Motor neuron (in vitro differentiated cells): ENCODE results near the gene AKAP12. TPM values are rescaled to one million over a fixed set of nuclear protein-coding genes. Genes with fewer than 3 reads are reported as not detected.
A peak's percentile ranks its signal among the peaks of the same experiment; 100 is the strongest.

Source experiments
- ATAC-seq, 8 experiments: fragments of 200-7000 bp; cut with Tn5 transposase; replicated peaks in 6 of 8; 2 replicates each; pipeline ENCODE4 v1.8.0; 2021; ENCODE audit warnings: mild to moderate bottlenecking in 8 of 8, moderate library complexity in 8 of 8
- H3K27ac ChIP-seq, 2 donors: fragments of 250-450 bp; sonication (Bioruptor Pico); 2 replicates each; pipeline ENCODE4 v1.9.0; 2021; ENCODE audit warnings: antibody characterized with exemption in 2 of 2, mild to moderate bottlenecking in 2 of 2, moderate library complexity in 1 of 2
- H3K4me1 ChIP-seq, 2 donors: fragments of 250-450 bp; sonication (Bioruptor Pico); replicated peaks in 1 of 2; 2 replicates each; pipeline ENCODE4 v1.6.1; 2021; ENCODE audit warnings: antibody characterized with exemption in 2 of 2, mild to moderate bottlenecking in 2 of 2, moderate library complexity in 1 of 2
- H3K4me3 ChIP-seq, 5 donors: fragments of 250-450 bp; sonication (Bioruptor Pico); 2 replicates each; pipeline ENCODE4 v1.9.0; 2021; ENCODE audit warnings: antibody characterized with exemption in 5 of 5, mild to moderate bottlenecking in 5 of 5, moderate library complexity in 4 of 5
- WGBS, 10 experiments: fragments of 450-650 bp; shearing (Covaris generic); methylation state at CpG; one replicate each; pipeline ENCODE4 v1.0.0; 2022; 5-methylcytosine and 5-hydroxymethylcytosine counted together
- in situ Hi-C, 9 experiments: fragments of 400-800 bp; cut with MboI; loops; one replicate each; pipeline ENCODE4 v1.15.0; 2021; ENCODE audit warnings: low sequenced_read_pairs in 9 of 9, low pct_unique_long_range_greater_than_20kb in 2 of 9; ENCODE audit not compliant: unreplicated experiment in 9 of 9
- total RNA-seq, 8 experiments: library from RNA; unstranded; fragments of 300-600 nt; gene quantifications; 2 replicates each; pipeline versions ENCODE4 v1.2.3 to v1.2.4, GENCODE V29; 2022

Gene AKAP12, protein sequence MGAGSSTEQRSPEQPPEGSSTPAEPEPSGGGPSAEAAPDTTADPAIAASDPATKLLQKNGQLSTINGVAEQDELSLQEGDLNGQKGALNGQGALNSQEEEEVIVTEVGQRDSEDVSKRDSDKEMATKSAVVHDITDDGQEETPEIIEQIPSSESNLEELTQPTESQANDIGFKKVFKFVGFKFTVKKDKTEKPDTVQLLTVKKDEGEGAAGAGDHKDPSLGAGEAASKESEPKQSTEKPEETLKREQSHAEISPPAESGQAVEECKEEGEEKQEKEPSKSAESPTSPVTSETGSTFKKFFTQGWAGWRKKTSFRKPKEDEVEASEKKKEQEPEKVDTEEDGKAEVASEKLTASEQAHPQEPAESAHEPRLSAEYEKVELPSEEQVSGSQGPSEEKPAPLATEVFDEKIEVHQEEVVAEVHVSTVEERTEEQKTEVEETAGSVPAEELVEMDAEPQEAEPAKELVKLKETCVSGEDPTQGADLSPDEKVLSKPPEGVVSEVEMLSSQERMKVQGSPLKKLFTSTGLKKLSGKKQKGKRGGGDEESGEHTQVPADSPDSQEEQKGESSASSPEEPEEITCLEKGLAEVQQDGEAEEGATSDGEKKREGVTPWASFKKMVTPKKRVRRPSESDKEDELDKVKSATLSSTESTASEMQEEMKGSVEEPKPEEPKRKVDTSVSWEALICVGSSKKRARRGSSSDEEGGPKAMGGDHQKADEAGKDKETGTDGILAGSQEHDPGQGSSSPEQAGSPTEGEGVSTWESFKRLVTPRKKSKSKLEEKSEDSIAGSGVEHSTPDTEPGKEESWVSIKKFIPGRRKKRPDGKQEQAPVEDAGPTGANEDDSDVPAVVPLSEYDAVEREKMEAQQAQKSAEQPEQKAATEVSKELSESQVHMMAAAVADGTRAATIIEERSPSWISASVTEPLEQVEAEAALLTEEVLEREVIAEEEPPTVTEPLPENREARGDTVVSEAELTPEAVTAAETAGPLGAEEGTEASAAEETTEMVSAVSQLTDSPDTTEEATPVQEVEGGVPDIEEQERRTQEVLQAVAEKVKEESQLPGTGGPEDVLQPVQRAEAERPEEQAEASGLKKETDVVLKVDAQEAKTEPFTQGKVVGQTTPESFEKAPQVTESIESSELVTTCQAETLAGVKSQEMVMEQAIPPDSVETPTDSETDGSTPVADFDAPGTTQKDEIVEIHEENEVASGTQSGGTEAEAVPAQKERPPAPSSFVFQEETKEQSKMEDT (N-terminal part only)
- total RNA-seq, result 100 to 1,000 TPM in 4 of 8 experiments, 10 to 100 TPM in 4; 71.1 to 553 (median 180) TPM

DNA sequence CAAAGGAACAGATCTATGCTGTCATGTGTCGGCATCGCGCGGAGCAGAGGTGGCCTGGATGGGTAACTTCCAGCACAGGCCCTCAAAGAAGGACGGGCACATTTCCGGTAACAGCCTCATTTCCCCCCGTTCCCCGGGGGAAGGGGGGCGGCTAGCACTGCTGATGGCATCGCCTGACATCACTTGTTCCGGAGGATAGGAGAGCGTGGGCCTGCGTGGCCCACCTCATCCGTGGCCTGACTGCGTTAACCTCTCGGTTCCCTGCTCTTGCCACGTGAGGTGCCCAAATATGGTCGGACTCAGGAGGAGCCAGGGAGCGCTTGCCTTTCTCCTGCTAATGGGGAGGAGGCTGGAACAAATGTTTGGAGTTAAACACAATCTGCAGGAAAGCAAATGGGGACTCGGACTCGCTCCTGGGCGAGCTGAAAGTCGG, at the start of gene AKAP12:
AKAP12 (plus strand) TSS at position 365 of the 433 bp plus-strand sequence. CDS start 596 bp downstream, outside the sequence.
- H3K27ac ChIP-seq, result peak within 1 kb of the TSS; percentile 87 to 96
- peak within 1 kb of the TSS; percentile 55 to 97 (median 79) for H3K4me3 ChIP-seq
- H3K4me1 ChIP-seq, result peaks cover 27 to 32% of the 10 kb centered on the region in 2 donors
- in situ Hi-C loops, result no loop called here
- 15 to 80% (median 35%) methylated on average over 1 to 15 of the region's 23 CpGs; no CpG with 5 or more reads in 4 of the 10 experiments for WGBS, 10 experiments
- peak in 6 of 8 experiments; percentile 31 to 78 (median 76) for ATAC-seq

- Histone ChIP-seq H3K27ac (no peak overlapping the region), H3K4me1 (peaks cover 16 to 21% of the 10 kb centered on the region in 2 donors), H3K4me3 (no peak overlapping the region)
- ATAC-seq, result peak in 2 of 8 experiments; percentile 47 to 50
- in situ Hi-C loops, result no loop called here
- WGBS, 10 experiments, result 50 to 100% (median 80%) methylated on average over 1 to 4 of the region's 4 CpGs; no CpG with 5 or more reads in 1 of the 10 experiments
These were observed 48.2 kb upstream of the AKAP12 start for GRCh38 chr6:151191527-151191926.

DNA sequence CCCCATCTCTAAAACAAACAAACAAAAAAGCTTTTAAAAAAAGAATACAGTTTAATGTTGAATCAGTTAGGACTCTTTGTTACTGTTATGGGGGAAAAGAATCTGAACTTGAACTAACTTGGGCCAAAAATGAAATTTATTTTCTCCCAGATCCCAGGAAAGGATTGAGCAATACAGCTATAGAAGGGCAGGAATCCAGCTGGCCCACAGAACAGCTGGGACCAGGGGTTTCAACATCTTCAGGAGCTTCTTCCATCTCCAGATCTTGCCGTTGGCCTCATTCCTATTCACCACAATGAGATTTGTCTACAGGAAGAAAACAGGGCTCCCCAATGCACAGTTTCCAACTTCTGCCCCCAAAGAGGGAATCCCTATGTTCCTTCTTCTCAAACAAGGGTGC, 43.2 kb upstream of the AKAP12 start:
- Histone ChIP-seq H3K4me3 (no peak overlapping the region), H3K4me1 (peaks cover under 1 to 1% of the 10 kb centered on the region in 2 donors), H3K27ac (no peak overlapping the region)
- 0 to 100% (median 80%) methylated on average over 1 of the region's 1 CpG; no CpG with 5 or more reads in 5 of the 10 experiments for WGBS, 10 experiments
- in situ Hi-C loops, result no loop called here
- peak in 1 of 8 experiments; percentile 33 for ATAC-seq

GRCh38 chr6:151197556-151197955, 42.2 kb upstream of the AKAP12 start:
- ATAC-seq, result no peak
- in situ Hi-C loops, result no loop called here
- WGBS, 10 experiments, result 98 to 100% (median 100%) methylated on average over 1 of the region's 1 CpG; no CpG with 5 or more reads in 4 of the 10 experiments

DNA sequence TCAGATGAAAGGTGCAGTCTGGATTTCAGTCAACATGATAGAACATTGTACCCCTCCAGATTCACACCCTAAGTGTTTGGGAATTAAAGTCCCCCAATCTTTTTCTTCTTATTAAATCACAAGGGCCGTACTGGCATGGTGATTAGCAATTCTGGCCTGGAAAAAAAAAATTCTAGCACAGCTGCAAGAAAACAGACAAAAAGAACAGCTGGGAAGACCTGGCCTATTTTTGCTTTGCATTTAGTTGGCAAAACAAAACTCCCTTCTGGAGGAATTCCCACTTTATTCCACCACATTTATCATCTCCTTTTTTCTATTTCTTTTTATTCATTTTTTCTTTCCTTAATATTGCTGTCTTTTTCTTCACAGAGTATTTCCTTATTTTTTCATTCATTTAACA, 39.8 kb upstream of the AKAP12 start:
- WGBS, 10 experiments, result 0 to 78% (median 38%) methylated on average over 1 of the region's 1 CpG; no CpG with 5 or more reads in 1 of the 10 experiments
- in situ Hi-C loops, result no loop called here
- no peaks in the 10 kb centered on the region for H3K4me1 ChIP-seq

More at GRCh38 chr6:151197556-151197955, 42.2 kb upstream of the AKAP12 start:
- H3K27ac ChIP-seq, result no peak overlapping the region
- no peaks in the 10 kb centered on the region for H3K4me1 ChIP-seq
- H3K4me3 ChIP-seq, result no peak overlapping the region

GRCh38 chr6:151205721-151206600, 33.8 kb upstream of the AKAP12 start:
- ATAC-seq, result no peak
- 74 to 100% (median 81%) methylated on average over 2 to 4 of the region's 4 CpGs for WGBS, 10 experiments
- Histone ChIP-seq H3K4me3 (no peak overlapping the region), H3K27ac (no peak overlapping the region), H3K4me1 (peaks cover 14 to 29% of the 10 kb centered on the region in 2 donors)
- in situ Hi-C loops, result no loop called here

More for the DNA sequence above, 39.8 kb upstream of the AKAP12 start:
- H3K27ac ChIP-seq, result no peak overlapping the region
- peak in 1 of 8 experiments; percentile 37 for ATAC-seq
- no peak overlapping the region for H3K4me3 ChIP-seq

DNA sequence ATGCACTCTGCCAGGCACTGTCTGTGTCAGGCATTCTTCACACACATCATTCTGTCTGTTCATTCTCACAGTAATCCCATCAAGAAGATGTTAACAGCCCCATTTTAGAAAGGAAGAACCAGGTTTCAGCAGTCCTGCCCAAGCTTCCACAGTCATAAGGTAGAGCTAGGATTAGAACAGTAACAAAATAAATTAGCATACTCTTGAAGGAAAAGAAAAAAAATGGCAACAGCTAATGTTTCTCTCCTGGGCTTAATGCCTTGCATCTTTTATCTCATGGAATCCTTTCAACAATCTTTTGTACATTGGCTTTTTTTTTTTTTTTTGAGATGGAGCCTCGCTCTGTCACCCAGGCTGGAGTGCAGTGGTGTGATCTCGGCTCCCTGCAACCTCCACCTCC, 32.1 kb upstream of the AKAP12 start:
- 80 to 100% (median 88%) methylated on average over 1 to 2 of the region's 2 CpGs; no CpG with 5 or more reads in 5 of the 10 experiments for whole genome bisulfite sequencing, 10 experiments
- peaks cover 14 to 29% of the 10 kb centered on the region in 2 donors for H3K4me1 ChIP-seq
- no peak overlapping the region for H3K4me3 ChIP-seq
- in situ Hi-C loops, result no loop called here
- peak; percentile 34 to 72 (median 57) for ATAC-seq
- no peak overlapping the region for H3K27ac ChIP-seq

GRCh38 chr6:151209071-151209831, 30.5 kb upstream of the AKAP12 start:
- 9 to 67% (median 24%) methylated on average over 2 to 9 of the region's 11 CpGs; no CpG with 5 or more reads in 2 of the 10 experiments for WGBS, 10 experiments
- Histone ChIP-seq H3K27ac (peak overlapping the region; percentile 79 to 91), H3K4me3 (peak overlapping the region in 4 of 5 donors; percentile 8 to 26 (median 16)), H3K4me1 (peaks cover 14 to 29% of the 10 kb centered on the region in 2 donors)
- in situ Hi-C loops, result no loop called here
- ATAC-seq, result peak; percentile 54 to 96 (median 90)

DNA sequence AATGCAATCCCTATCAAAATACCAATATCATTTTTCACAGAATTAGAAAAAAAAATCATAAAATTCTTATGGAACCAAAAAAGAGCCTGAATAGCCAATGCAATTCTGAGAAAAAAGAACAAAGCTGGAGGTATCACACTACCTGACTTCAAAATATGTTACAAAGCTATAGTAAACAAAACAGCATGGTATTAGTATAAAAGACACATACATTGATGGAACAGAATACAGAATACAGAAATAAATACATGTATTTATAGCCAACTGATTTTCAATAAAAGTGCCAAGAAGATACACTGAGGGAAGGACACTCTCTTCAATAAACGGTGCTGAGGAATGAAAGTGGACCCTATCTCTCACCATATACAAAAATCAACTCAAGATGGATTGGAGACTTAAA, 28.7 kb upstream of the AKAP12 start:
- in situ Hi-C loops, result no loop called here
- Histone ChIP-seq H3K27ac (no peak overlapping the region), H3K4me1 (peaks cover 14 to 25% of the 10 kb centered on the region in 2 donors), H3K4me3 (no peak overlapping the region)
- 80 to 100% (median 92%) methylated on average over 1 of the region's 1 CpG; no CpG with 5 or more reads in 2 of the 10 experiments for WGBS, 10 experiments
- ATAC-seq, result no peak

GRCh38 chr6:151213352-151213751, 26.4 kb upstream of the AKAP12 start:
- no peak overlapping the region for H3K4me3 ChIP-seq
- H3K4me1 ChIP-seq, result peaks cover 23% of the 10 kb centered on the region in 2 donors
- H3K27ac ChIP-seq, result no peak overlapping the region
- ATAC-seq, result no peak
- 60 to 100% (median 80%) methylated on average over 1 to 5 of the region's 5 CpGs; no CpG with 5 or more reads in 3 of the 10 experiments for WGBS, 10 experiments
- in situ Hi-C loops, result no loop called here

DNA sequence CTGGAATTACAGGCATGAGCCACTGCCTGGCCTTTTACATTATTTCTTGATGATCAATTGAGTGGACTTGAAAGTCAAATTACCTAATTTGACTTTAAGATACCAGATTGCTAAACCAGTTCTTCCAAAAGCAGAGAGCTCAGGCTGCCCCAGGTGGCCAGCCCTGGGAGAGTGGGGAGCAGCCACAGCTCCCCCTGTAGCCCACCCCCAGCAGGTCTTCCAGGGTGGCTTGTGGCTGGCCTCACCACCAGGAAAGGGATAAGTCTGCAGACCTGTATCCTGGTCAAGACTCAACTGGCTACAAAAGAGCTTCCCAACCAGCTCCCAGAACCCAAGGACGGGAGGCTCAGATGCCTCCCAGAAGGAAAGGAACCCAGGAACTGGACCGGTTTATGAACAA, 23.8 kb upstream of the AKAP12 start:
- H3K27ac ChIP-seq, result no peak overlapping the region
- no peak overlapping the region for H3K4me3 ChIP-seq
- ATAC-seq, result no peak
- WGBS, 10 experiments, result 20 to 100% (median 100%) methylated on average over 1 of the region's 2 CpGs; no CpG with 5 or more reads in 4 of the 10 experiments
- peaks cover 9 to 10% of the 10 kb centered on the region in 2 donors for H3K4me1 ChIP-seq
- in situ Hi-C loops, result no loop called here
